WTC11 (cell line): ENCODE results near the gene ATM. TPM values are rescaled to one million over a fixed set of nuclear protein-coding genes. Genes with fewer than 3 reads are reported as not detected.

Source experiments
- ATAC-seq: fragments of 200-7000 bp; cut with Tn5 transposase; 2 replicates; pipeline ENCODE4 v1.10.0; 2021; ENCODE audit warnings: mild to moderate bottlenecking, moderate library complexity
- CTCF ChIA-PET: fragments of 300-600 bp; sonication (Branson Sonifier 250); formaldehyde crosslinking; loops from one replicate; lab custom pipeline; 2021; ENCODE audit warnings: antibody characterized with exemption; lab: Charles Lee
- POLR2A ChIA-PET: fragments of 350-600 bp; sonication (Branson Sonifier 250); formaldehyde crosslinking; loops from one replicate; lab custom pipeline; 2021; ENCODE audit warnings: antibody characterized with exemption; lab: Charles Lee
- DNase-seq: peaks from one replicate; pipeline ENCODE4 v3.0.0; 2021; ENCODE audit warnings: low spot score
- H3K27ac Mint-ChIP-seq: 2 replicates; pipeline ENCODE4 v1.8.0; 2021; ENCODE audit warnings: mixed read lengths
- H3K27me3 Mint-ChIP-seq: 2 replicates; pipeline ENCODE4 v1.8.0; 2021; ENCODE audit warnings: low read depth, mild to moderate bottlenecking, moderate library complexity, mixed read lengths
- H3K36me3 Mint-ChIP-seq: 2 replicates; pipeline ENCODE4 v1.8.0; 2021; ENCODE audit warnings: mixed read lengths
- H3K4me1 Mint-ChIP-seq: 2 replicates; pipeline ENCODE4 v1.8.0; 2022; ENCODE audit warnings: mixed read lengths
- H3K4me3 Mint-ChIP-seq: 2 replicates; pipeline ENCODE4 v1.8.0; 2021; ENCODE audit warnings: mild to moderate bottlenecking, moderate library complexity, mixed read lengths
- H3K9me3 Mint-ChIP-seq: 2 replicates; pipeline ENCODE4 v1.8.0; 2021; ENCODE audit warnings: mixed read lengths
- ERG ChIP-seq: fragments of 250-450 bp; sonication (Bioruptor Pico); IDR thresholded peaks from 2 replicates; pipeline ENCODE4 v1.8.0; 2021; ENCODE audit warnings: mild to moderate bottlenecking
- IRF1 ChIP-seq: sonication (generic); formaldehyde crosslinking; IDR thresholded peaks from 2 replicates; pipeline ENCODE4 v1.8.0; 2023; ENCODE audit warnings: missing genetic modification reagents
- KAT7 ChIP-seq: sonication (generic); formaldehyde crosslinking; IDR thresholded peaks from 2 replicates; pipeline ENCODE4 v1.8.1; 2023; ENCODE audit warnings: missing genetic modification reagents, mild to moderate bottlenecking, borderline replicate concordance
- MXD4 ChIP-seq: fragments of 250-450 bp; sonication (Bioruptor Pico); IDR thresholded peaks from 2 replicates; pipeline ENCODE4 v1.8.0; 2021; ENCODE audit warnings: mild to moderate bottlenecking, moderate library complexity, borderline replicate concordance
- NFATC4 ChIP-seq: fragments of 250-450 bp; sonication (Bioruptor Pico); IDR thresholded peaks from 2 replicates; pipeline ENCODE4 v1.9.0; 2021; ENCODE audit warnings: mild to moderate bottlenecking
- NR1H2 ChIP-seq: sonication (generic); formaldehyde crosslinking; IDR thresholded peaks from 2 replicates; pipeline ENCODE4 v1.9.0; 2021; ENCODE audit warnings: mild to moderate bottlenecking, moderate library complexity, missing genetic modification reagents
- NR2C2 ChIP-seq: sonication (generic); formaldehyde crosslinking; IDR thresholded peaks from 2 replicates; pipeline ENCODE4 v1.8.0; 2022; ENCODE audit warnings: mild to moderate bottlenecking, missing genetic modification reagents
- NR3C1 ChIP-seq: sonication (generic); formaldehyde crosslinking; conservative IDR thresholded peaks from 2 replicates; pipeline ENCODE4 v1.8.1; 2023; ENCODE audit warnings: low read depth, mild to moderate bottlenecking, missing genetic modification reagents
- OVOL2 ChIP-seq: fragments of 250-450 bp; sonication (Bioruptor Pico); IDR thresholded peaks from 2 replicates; pipeline ENCODE4 v1.9.0; 2021; ENCODE audit warnings: mild to moderate bottlenecking, borderline replicate concordance
- PRRX2 ChIP-seq: fragments of 250-450 bp; sonication (Bioruptor Pico); IDR thresholded peaks from 2 replicates; pipeline ENCODE4 v1.8.0; 2021; ENCODE audit warnings: mild to moderate bottlenecking
- STAT6 ChIP-seq: sonication (generic); formaldehyde crosslinking; conservative IDR thresholded peaks from 2 replicates; pipeline ENCODE4 v1.8.1; 2023; ENCODE audit warnings: mild to moderate bottlenecking, low read depth, missing genetic modification reagents, moderate library complexity
- TP53 ChIP-seq: sonication (generic); formaldehyde crosslinking; IDR thresholded peaks from 2 replicates; pipeline ENCODE4 v1.8.1; 2023; ENCODE audit warnings: mild to moderate bottlenecking, missing genetic modification reagents
- ZNF219 ChIP-seq: sonication (generic); formaldehyde crosslinking; IDR thresholded peaks from 2 replicates; pipeline ENCODE4 v1.8.0; 2023; ENCODE audit warnings: missing genetic modification reagents, mild to moderate bottlenecking, borderline replicate concordance
- ZNF232 ChIP-seq: sonication (generic); formaldehyde crosslinking; IDR thresholded peaks from 2 replicates; pipeline ENCODE4 v1.8.0; 2022; ENCODE audit warnings: mild to moderate bottlenecking, missing genetic modification reagents
- ZNF263 ChIP-seq: sonication (generic); formaldehyde crosslinking; IDR thresholded peaks from 2 replicates; pipeline ENCODE4 v1.8.1; 2022; ENCODE audit warnings: low read depth, mild to moderate bottlenecking, moderate library complexity, missing genetic modification reagents
- total RNA-seq: library from RNA; stranded (reverse); gene quantifications from 3 replicates; pipeline ENCODE4 v1.2.3, GENCODE V29; 2021
- TF ChIP-seq, protein P1 (sequence below): sonication (generic); formaldehyde crosslinking; IDR thresholded peaks from 2 replicates; pipeline ENCODE4 v1.8.0; 2022; ENCODE audit warnings: mild to moderate bottlenecking, missing genetic modification reagents
- TF ChIP-seq, protein P2 (sequence below): sonication (generic); formaldehyde crosslinking; IDR thresholded peaks from 2 replicates; pipeline ENCODE4 v1.8.0; 2023; ENCODE audit warnings: mild to moderate bottlenecking, missing genetic modification reagents
- TF ChIP-seq, protein P3 (sequence below): sonication (generic); formaldehyde crosslinking; IDR thresholded peaks from 2 replicates; pipeline ENCODE4 v1.8.1; 2022; ENCODE audit warnings: missing genetic modification reagents, borderline replicate concordance

Gene ATM
- total RNA-seq, 1 experiment from 2014 or later: 49.5 TPM

DNA sequence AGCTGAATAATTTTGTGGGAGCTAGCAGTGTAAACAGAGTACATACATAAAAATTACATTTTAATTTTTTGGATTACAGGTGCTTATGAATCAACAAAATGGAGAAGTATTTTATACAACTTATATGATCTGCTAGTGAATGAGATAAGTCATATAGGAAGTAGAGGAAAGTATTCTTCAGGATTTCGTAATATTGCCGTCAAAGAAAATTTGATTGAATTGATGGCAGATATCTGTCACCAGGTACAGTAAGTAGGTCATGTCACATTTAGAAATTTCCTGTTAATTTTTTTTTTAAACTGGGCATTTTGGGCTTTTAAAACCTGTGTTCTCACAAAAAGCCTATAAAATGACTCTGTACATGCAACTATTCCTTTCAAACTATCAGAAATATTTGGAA lies 24.0 kb downstream of the ATM start:
- ChIA-PET POLR2A (no interaction called here), CTCF (no interaction called here)
- H3K4me1 Mint-ChIP-seq: no peaks in the 10 kb centered on the region
- peaks cover 38% of the 10 kb centered on the region for H3K36me3 Mint-ChIP-seq
- no peaks in the 10 kb centered on the region for H3K27me3 Mint-ChIP-seq
- no peak for ATAC-seq
- no peak for DNase-seq
- H3K9me3 Mint-ChIP-seq: no peaks in the 10 kb centered on the region
- no peak overlapping the region for H3K4me3 Mint-ChIP-seq
- no peak for TF ChIP-seq NR2C2 (CRISPR knock-in tag)
- TF ChIP-seq, protein P1, sequence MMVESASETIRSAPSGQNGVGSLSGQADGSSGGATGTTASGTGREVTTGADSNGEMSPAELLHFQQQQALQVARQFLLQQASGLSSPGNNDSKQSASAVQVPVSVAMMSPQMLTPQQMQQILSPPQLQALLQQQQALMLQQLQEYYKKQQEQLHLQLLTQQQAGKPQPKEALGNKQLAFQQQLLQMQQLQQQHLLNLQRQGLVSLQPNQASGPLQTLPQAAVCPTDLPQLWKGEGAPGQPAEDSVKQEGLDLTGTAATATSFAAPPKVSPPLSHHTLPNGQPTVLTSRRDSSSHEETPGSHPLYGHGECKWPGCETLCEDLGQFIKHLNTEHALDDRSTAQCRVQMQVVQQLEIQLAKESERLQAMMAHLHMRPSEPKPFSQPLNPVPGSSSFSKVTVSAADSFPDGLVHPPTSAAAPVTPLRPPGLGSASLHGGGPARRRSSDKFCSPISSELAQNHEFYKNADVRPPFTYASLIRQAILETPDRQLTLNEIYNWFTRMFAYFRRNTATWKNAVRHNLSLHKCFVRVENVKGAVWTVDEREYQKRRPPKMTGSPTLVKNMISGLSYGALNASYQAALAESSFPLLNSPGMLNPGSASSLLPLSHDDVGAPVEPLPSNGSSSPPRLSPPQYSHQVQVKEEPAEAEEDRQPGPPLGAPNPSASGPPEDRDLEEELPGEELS: no peak
- TF ChIP-seq NR1H2: no peak
- no peak for TF ChIP-seq NR3C1 (CRISPR knock-in tag)
- no peak for TF ChIP-seq MXD4 (CRISPR knock-in tag)
- TF ChIP-seq OVOL2 (CRISPR knock-in tag): no peak
- no peak overlapping the region for H3K27ac Mint-ChIP-seq

- H3K4me3 Mint-ChIP-seq: no peak overlapping the region
- ATAC-seq (no peak), DNase-seq (no peak)
- POLR2A ChIA-PET: no interaction called here
- CTCF ChIA-PET: no interaction called here
- no peaks in the 10 kb centered on the region for H3K4me1 Mint-ChIP-seq
- no peak for TF ChIP-seq NR3C1 (CRISPR knock-in tag)
- no peak for TF ChIP-seq ZNF263 (CRISPR knock-in tag)
- TF ChIP-seq, protein P1: no peak
- TF ChIP-seq NR1H2: no peak
- TF ChIP-seq KAT7 (CRISPR knock-in tag): no peak
- TF ChIP-seq NFATC4: no peak
- TF ChIP-seq ZNF219 (CRISPR knock-in tag): no peak
- peaks cover 67% of the 10 kb centered on the region for H3K36me3 Mint-ChIP-seq
- no peak overlapping the region for H3K27ac Mint-ChIP-seq
- H3K9me3 Mint-ChIP-seq: no peaks in the 10 kb centered on the region
- H3K27me3 Mint-ChIP-seq: no peaks in the 10 kb centered on the region
Observed at GRCh38 chr11:108253176-108253575, 30.3 kb downstream of the ATM start.

DNA sequence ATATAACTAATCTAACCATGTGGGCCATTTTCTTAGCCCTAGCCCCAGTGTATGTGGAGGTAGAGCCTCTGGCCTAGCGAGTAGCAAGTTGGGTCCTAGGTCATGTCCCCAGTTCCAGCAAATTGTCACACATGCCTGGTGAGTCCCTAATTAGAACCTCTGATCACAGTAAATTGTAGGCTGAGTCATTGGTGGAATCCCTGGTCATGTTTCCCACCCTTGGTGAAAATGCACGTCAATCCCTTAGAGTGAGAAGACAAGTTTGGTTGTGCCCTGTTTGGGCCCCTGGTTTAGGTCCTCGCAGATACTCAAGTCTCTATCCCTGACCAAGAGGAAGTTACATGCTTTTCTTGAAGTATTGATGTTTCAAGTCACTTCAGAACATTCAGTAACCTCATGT lies 46.7 kb downstream of the ATM start:
- H3K36me3 Mint-ChIP-seq: peaks cover 54% of the 10 kb centered on the region
- ATAC-seq (no peak), DNase-seq (no peak)
- no peak overlapping the region for H3K27ac Mint-ChIP-seq
- no peak overlapping the region for H3K4me3 Mint-ChIP-seq
- H3K9me3 Mint-ChIP-seq: peaks cover 12% of the 10 kb centered on the region
- no peaks in the 10 kb centered on the region for H3K4me1 Mint-ChIP-seq
- no peaks in the 10 kb centered on the region for H3K27me3 Mint-ChIP-seq
- no peak for TF ChIP-seq PRRX2 (CRISPR knock-in tag)
- TF ChIP-seq MXD4 (CRISPR knock-in tag): no peak
- TF ChIP-seq NFATC4: no peak
- no peak for TF ChIP-seq IRF1 (CRISPR knock-in tag)
- no peak for TF ChIP-seq ERG (CRISPR knock-in tag)
- no peak for TF ChIP-seq ZNF232 (CRISPR knock-in tag)
- TF ChIP-seq STAT6 (CRISPR knock-in tag): no peak
- TF ChIP-seq, protein P2, sequence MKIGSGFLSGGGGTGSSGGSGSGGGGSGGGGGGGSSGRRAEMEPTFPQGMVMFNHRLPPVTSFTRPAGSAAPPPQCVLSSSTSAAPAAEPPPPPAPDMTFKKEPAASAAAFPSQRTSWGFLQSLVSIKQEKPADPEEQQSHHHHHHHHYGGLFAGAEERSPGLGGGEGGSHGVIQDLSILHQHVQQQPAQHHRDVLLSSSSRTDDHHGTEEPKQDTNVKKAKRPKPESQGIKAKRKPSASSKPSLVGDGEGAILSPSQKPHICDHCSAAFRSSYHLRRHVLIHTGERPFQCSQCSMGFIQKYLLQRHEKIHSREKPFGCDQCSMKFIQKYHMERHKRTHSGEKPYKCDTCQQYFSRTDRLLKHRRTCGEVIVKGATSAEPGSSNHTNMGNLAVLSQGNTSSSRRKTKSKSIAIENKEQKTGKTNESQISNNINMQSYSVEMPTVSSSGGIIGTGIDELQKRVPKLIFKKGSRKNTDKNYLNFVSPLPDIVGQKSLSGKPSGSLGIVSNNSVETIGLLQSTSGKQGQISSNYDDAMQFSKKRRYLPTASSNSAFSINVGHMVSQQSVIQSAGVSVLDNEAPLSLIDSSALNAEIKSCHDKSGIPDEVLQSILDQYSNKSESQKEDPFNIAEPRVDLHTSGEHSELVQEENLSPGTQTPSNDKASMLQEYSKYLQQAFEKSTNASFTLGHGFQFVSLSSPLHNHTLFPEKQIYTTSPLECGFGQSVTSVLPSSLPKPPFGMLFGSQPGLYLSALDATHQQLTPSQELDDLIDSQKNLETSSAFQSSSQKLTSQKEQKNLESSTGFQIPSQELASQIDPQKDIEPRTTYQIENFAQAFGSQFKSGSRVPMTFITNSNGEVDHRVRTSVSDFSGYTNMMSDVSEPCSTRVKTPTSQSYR (CRISPR knock-in tag): no peak
- TF ChIP-seq TP53: no peak
- TF ChIP-seq, protein P3, sequence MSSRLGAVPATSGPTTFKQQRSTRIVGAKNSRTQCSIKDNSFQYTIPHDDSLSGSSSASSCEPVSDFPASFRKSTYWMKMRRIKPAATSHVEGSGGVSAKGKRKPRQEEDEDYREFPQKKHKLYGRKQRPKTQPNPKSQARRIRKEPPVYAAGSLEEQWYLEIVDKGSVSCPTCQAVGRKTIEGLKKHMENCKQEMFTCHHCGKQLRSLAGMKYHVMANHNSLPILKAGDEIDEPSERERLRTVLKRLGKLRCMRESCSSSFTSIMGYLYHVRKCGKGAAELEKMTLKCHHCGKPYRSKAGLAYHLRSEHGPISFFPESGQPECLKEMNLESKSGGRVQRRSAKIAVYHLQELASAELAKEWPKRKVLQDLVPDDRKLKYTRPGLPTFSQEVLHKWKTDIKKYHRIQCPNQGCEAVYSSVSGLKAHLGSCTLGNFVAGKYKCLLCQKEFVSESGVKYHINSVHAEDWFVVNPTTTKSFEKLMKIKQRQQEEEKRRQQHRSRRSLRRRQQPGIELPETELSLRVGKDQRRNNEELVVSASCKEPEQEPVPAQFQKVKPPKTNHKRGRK: no peak
- TF ChIP-seq, all 79 proteins: peak for 0
- POLR2A ChIA-PET: no interaction called here
- CTCF ChIA-PET: no interaction called here
